GM18868 (cell line): Measurements from ENCODE around the gene GTF2H4.

ENCODE experiments used
- ATAC-seq: cut with Tn5 transposase; IDR thresholded peaks from one replicate; pipeline ENCODE4 v1.9.1; 2021; ENCODE audit warnings: mild to moderate bottlenecking, moderate library complexity; ENCODE audit not compliant: unreplicated experiment

Gene GTF2H4

GRCh38 chr6:30951907-30952469, 44.0 kb downstream of the GTF2H4 start:
- no peak for ATAC-seq

GRCh38 chr6:30954631-30955366, 46.8 kb downstream of the GTF2H4 start:
- no peak for ATAC-seq

- peak; percentile 72 for ATAC-seq
These were observed 47.5 kb downstream of the GTF2H4 start for GRCh38 chr6:30955367-30956042.

- ATAC-seq: no peak
These were observed 49.7 kb downstream of the GTF2H4 start for GRCh38 chr6:30957716-30958115.

- no peak for ATAC-seq
These were observed 53.1 kb downstream of the GTF2H4 start for GRCh38 chr6:30960907-30961673.

- ATAC-seq: no peak
These were observed 54.7 kb downstream of the GTF2H4 start for GRCh38 chr6:30962716-30963115.

GRCh38 chr6:30963641-30964040, 55.6 kb downstream of the GTF2H4 start:
- no peak for ATAC-seq
